CD14-positive monocyte (primary cell): Measurements from ENCODE around the gene FEM1C. TPM values are rescaled to one million over a fixed set of nuclear protein-coding genes. Genes with fewer than 3 reads are reported as not detected.

Source experiments
- DNase-seq, 3 donors: peaks; one replicate each; pipeline ENCODE4 v3.0.0-alpha.2; 2011 to 2022
- H2AFZ ChIP-seq: 2 replicates; pipeline ENCODE4 v1.6.0; 2012; ENCODE audit warnings: mild to moderate bottlenecking, low read depth, low read length, inconsistent platforms; ENCODE audit not compliant: insufficient read depth, poor library complexity, severe bottlenecking
- H3K27ac ChIP-seq, 2 donors: 1 replicate in 1 of 2; 2 replicates in 1 of 2; pipeline ENCODE4 v1.5.1; 2012 to 2013; ENCODE audit warnings: low read length in 2 of 2, control low read depth in 1 of 2, inconsistent platforms in 1 of 2, low read depth in 1 of 2, mild to moderate bottlenecking in 1 of 2
- H3K27me3 ChIP-seq, 2 donors: one replicate each; pipeline versions ENCODE4 v1.6.0 to v1.6.1; 2011 to 2013; ENCODE audit warnings: low read length in 2 of 2; ENCODE audit not compliant: control insufficient read depth in 2 of 2, insufficient read depth in 2 of 2
- H3K36me3 ChIP-seq, 2 donors: replicated peaks in 1 of 2; 1 replicate in 1 of 2; 2 replicates in 1 of 2; pipeline versions ENCODE4 v1.5.1 to v1.6.1; 2012 to 2013; ENCODE audit warnings: low read length in 2 of 2, control low read depth in 1 of 2, inconsistent platforms in 1 of 2, mild to moderate bottlenecking in 1 of 2; ENCODE audit not compliant: insufficient read depth in 2 of 2, control insufficient read depth in 1 of 2
- H3K4me1 ChIP-seq, 2 donors: 1 replicate in 1 of 2; 2 replicates in 1 of 2; pipeline versions ENCODE4 v1.5.1 to v1.6.1; 2012 to 2013; ENCODE audit warnings: low read length in 2 of 2, control low read depth in 1 of 2, inconsistent platforms in 1 of 2, mild to moderate bottlenecking in 1 of 2, moderate library complexity in 1 of 2; ENCODE audit not compliant: insufficient read depth in 2 of 2, control insufficient read depth in 1 of 2
- H3K4me2 ChIP-seq: replicated peaks from 2 replicates; pipeline ENCODE3; 2012; ENCODE audit warnings: low read length, moderate library complexity, mild to moderate bottlenecking; ENCODE audit not compliant: poor library complexity, severe bottlenecking; ENCODE audit errors: extremely low read depth
- H3K4me3 ChIP-seq, 3 experiments: fragments of 200-600 bp in 1 of 3; sonication (generic) in 1 of 3; replicated peaks in 1 of 3; 1 replicate in 2 of 3; 2 replicates in 1 of 3; pipeline ENCODE4 v1.5.1; 2011 to 2013; ENCODE audit warnings: low read length in 3 of 3, mild to moderate bottlenecking in 3 of 3, control low read depth in 2 of 3, low read depth in 2 of 3, inconsistent platforms in 1 of 3, moderate library complexity in 1 of 3
- H3K79me2 ChIP-seq: 2 replicates; pipeline ENCODE4 v1.6.0; 2012; ENCODE audit warnings: mild to moderate bottlenecking, control low read depth, inconsistent platforms, low read length, moderate library complexity; ENCODE audit not compliant: insufficient read depth
- H3K9ac ChIP-seq: 2 replicates; pipeline ENCODE4 v1.6.0; 2017; ENCODE audit warnings: low read length, mild to moderate bottlenecking; ENCODE audit not compliant: insufficient read depth, poor library complexity, severe bottlenecking
- H3K9me3 ChIP-seq, 2 donors: replicated peaks in 1 of 2; 1 replicate in 1 of 2; 2 replicates in 1 of 2; pipeline versions ENCODE4 v1.5.1 to v1.6.1; 2012 to 2013; ENCODE audit warnings: low read length in 2 of 2, control low read depth in 1 of 2; ENCODE audit not compliant: control insufficient read depth in 1 of 2, insufficient read depth in 1 of 2
- H4K20me1 ChIP-seq: 2 replicates; pipeline ENCODE4 v1.6.0; 2012; ENCODE audit warnings: mild to moderate bottlenecking, low read length, control low read depth, moderate library complexity; ENCODE audit not compliant: insufficient read depth
- H3K27ac Mint-ChIP-seq, 7 donors: one replicate each; pipeline ENCODE4 v1.8.0; 2020; ENCODE audit warnings: mild to moderate bottlenecking in 7 of 7, mixed read lengths in 7 of 7, moderate library complexity in 6 of 7, inconsistent platforms in 2 of 7
- H3K27me3 Mint-ChIP-seq, 3 donors: one replicate each; pipeline ENCODE4 v1.8.0; 2021 to 2022; ENCODE audit warnings: low read depth in 3 of 3, mild to moderate bottlenecking in 3 of 3, mixed read lengths in 3 of 3, moderate library complexity in 3 of 3, inconsistent platforms in 1 of 3
- H3K36me3 Mint-ChIP-seq, 2 donors: one replicate each; pipeline ENCODE4 v1.8.0; 2020; ENCODE audit warnings: mixed read lengths in 2 of 2, inconsistent platforms in 1 of 2, mild to moderate bottlenecking in 1 of 2
- H3K4me1 Mint-ChIP-seq: one replicate; pipeline ENCODE4 v1.8.0; 2020; ENCODE audit warnings: mild to moderate bottlenecking, mixed read lengths
- H3K4me3 Mint-ChIP-seq, 2 donors: one replicate each; pipeline ENCODE4 v1.8.0; 2020; ENCODE audit warnings: mild to moderate bottlenecking in 2 of 2, mixed read lengths in 2 of 2, moderate library complexity in 1 of 2
- H3K9me3 Mint-ChIP-seq, 7 donors: one replicate each; pipeline ENCODE4 v1.8.0; 2020 to 2022; ENCODE audit warnings: mixed read lengths in 7 of 7, mild to moderate bottlenecking in 6 of 7, moderate library complexity in 6 of 7, inconsistent platforms in 2 of 7
- WGBS: methylation state at CpG from one replicate; pipeline ENCODE4 v1.1.5; 2013; ENCODE audit warnings: missing lambda C conversion rate; ENCODE audit not compliant: insufficient coverage; 5-methylcytosine and 5-hydroxymethylcytosine counted together
- intact Hi-C, 2 donors: fragments of 100-400 bp; cut with micrococcal nuclease; formaldehyde crosslinking; loops; one replicate each; pipeline versions ENCODE4 v1.15.0 to v1.15.1; 2023
- polyA plus RNA-seq, 3 donors: library from polyadenylated mRNA; depleted of rRNA in 1 of 3; unstranded in 2 of 3; stranded (reverse) in 1 of 3; fragments of 300-500 nt in 2 of 3; fragments of >200 nt in 1 of 3; fragmentation: Illumina TruSeq in 2 of 3; gene quantifications; 1 replicate in 2 of 3; 2 replicates in 1 of 3; pipeline ENCODE4 v1.2.3, GENCODE V29; 2012 to 2021
- TF ChIP-seq, protein P1 (sequence below): fragments of 200-600 bp; IDR thresholded peaks from one replicate; pipeline ENCODE4 v1.8.0; 2022; ENCODE audit warnings: antibody characterized with exemption, mild to moderate bottlenecking

FEM1C gene
- polyA plus RNA-seq, 3 donors, result 2.5 to 18.2 (median 2.6) TPM

DNA sequence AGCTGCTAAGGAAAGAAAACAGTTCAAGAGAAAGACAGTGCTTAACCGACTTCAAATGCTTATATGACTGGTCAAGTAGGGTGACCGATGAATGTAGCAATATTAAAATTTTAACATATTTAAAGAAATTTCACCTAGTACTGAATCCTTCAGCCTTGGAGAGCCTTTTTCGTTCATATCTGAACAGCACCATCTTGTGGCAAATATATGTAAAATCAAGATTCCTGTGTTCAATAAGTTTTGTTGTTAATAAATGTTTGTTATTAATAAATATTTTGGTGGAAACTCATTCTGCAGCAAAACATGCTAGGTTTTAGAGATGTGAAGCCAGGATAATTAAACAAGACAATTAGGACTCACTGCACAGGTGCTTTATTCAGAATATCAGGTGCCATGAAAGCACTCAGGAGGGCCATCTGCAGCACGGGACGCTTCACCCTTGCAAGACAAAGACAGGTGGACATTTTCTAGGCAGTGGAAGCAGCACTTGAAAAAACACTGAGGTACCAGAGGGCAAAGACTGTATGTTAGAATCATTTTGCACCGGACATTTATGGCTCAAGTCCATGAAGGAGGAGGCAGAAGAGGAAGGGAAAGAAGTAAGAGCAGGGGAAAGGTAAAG, 42.1 kb upstream of the FEM1C start:
- 97% methylated on average over 3 of the region's 6 CpGs for WGBS

DNA sequence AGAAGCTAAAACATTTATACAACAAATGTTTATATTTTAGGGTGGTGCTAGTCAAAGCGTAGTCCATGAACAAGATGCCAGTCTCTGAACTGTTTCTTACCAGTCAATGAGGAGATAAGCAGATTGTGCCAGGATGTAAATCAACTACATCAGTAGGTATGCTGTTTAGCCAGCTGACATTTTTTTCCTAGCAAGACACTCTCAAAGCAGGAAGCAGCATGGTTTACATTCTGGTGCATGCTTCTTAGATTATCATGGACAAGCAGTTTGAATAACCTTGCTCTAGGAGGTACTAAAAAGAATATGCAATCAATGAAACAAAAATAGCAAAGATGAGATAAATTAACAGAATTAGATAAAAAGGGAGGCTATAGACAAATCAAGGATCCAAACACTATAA, 40.7 kb upstream of the FEM1C start:
- Histone ChIP-seq H3K4me1 (peaks cover 0 to 3% of the 10 kb centered on the region in 2 donors), H3K79me2 (peaks cover 72% of the 10 kb centered on the region), H4K20me1 (peaks cover 100% of the 10 kb centered on the region), H3K27me3 (no peaks in the 10 kb centered on the region), H3K4me3 (no peak overlapping the region), H3K36me3 (peaks cover 11 to 49% of the 10 kb centered on the region in 2 donors), H3K9me3 (no peaks in the 10 kb centered on the region), H3K4me2 (no peak overlapping the region), H3K9ac (no peak overlapping the region), H3K27ac (no peak overlapping the region), H2AFZ (no peak overlapping the region)
- Mint-ChIP-seq H3K27ac (no peak overlapping the region), H3K36me3 (peaks cover 25 to 35% of the 10 kb centered on the region in 2 donors), H3K4me1 (peaks cover 4% of the 10 kb centered on the region), H3K4me3 (no peak overlapping the region), H3K9me3 (no peaks in the 10 kb centered on the region), H3K27me3 (peaks cover 0 to 3% (median 0%) of the 10 kb centered on the region in 3 donors)
- no peak for DNase-seq
- intact Hi-C loops, result loop anchor here in 1 of 2 donors (5.0 to 10.0 kb wide), 2 partner anchors 50 to 273 kb away; no protein-coding TSS in a partner anchor
- 83% methylated on average over 1 of the region's 1 CpG for WGBS
- TF ChIP-seq, protein P1, sequence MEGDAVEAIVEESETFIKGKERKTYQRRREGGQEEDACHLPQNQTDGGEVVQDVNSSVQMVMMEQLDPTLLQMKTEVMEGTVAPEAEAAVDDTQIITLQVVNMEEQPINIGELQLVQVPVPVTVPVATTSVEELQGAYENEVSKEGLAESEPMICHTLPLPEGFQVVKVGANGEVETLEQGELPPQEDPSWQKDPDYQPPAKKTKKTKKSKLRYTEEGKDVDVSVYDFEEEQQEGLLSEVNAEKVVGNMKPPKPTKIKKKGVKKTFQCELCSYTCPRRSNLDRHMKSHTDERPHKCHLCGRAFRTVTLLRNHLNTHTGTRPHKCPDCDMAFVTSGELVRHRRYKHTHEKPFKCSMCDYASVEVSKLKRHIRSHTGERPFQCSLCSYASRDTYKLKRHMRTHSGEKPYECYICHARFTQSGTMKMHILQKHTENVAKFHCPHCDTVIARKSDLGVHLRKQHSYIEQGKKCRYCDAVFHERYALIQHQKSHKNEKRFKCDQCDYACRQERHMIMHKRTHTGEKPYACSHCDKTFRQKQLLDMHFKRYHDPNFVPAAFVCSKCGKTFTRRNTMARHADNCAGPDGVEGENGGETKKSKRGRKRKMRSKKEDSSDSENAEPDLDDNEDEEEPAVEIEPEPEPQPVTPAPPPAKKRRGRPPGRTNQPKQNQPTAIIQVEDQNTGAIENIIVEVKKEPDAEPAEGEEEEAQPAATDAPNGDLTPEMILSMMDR, result no peak

More for the DNA sequence above, 42.1 kb upstream of the FEM1C start:
- TF ChIP-seq, protein P1, result peak; percentile 83
- Histone ChIP-seq H3K9ac (no peak overlapping the region), H3K4me3 (no peak overlapping the region), H3K9me3 (no peaks in the 10 kb centered on the region), H3K4me2 (no peak overlapping the region), H3K4me1 (peaks cover 0 to 3% of the 10 kb centered on the region in 2 donors), H3K27me3 (no peaks in the 10 kb centered on the region), H4K20me1 (peaks cover 100% of the 10 kb centered on the region), H3K27ac (no peak overlapping the region), H3K79me2 (peaks cover 85% of the 10 kb centered on the region), H2AFZ (no peak overlapping the region), H3K36me3 (peaks cover 4 to 42% of the 10 kb centered on the region in 2 donors)
- Mint-ChIP-seq H3K9me3 (no peaks in the 10 kb centered on the region), H3K27ac (no peak overlapping the region), H3K4me1 (peaks cover 5% of the 10 kb centered on the region), H3K27me3 (peaks cover 1 to 3% (median 2%) of the 10 kb centered on the region in 3 donors), H3K4me3 (no peak overlapping the region), H3K36me3 (peaks cover 18 to 27% of the 10 kb centered on the region in 2 donors)
- intact Hi-C loops, result loop anchor here (2.0 to 10.0 kb wide), 3 partner anchors 52 to 276 kb away; no protein-coding TSS in a partner anchor
- peak; percentile 17 to 53 (median 24) for DNase-seq
